ENCODE results near the gene TLE3.

Gene TLE3

DNA sequence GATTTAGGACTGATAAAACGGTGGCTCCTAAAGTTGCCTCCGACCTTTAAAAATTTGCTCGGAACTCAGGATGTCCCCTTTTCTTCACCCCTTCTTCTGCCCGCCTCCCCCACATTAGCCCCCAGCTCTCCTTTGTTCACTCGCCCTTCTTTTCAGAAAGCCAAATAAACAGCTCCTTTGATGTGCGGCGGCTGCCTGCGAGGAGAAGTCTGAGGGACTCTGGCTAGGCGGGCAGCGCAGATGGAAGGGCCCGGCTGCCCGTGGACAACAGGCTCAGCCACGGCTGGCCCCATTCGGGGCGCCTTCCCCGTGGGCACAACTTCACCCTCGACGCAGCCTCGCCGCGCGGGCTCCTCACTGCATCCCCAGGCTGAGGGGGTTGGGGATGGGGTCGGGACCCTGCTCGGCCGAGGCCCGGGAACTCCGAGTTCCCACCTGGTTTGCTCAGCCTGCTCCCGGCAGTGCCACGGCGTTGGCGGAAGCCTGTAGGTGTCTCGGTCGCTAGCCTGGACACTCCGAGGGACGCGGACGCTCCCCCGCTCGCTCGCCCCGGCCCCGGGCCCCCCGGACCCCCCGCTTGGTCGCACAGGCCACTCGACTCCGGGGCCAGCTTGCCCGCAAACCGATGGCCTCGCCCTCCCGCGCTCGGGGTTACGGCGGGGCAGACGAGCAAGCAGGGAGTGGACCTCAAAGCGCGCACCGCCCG is 897 bp upstream of the TLE3 start:
- DNase-seq (ENCODE audit: low spot score), result no peak

- no peak for DNase-seq (ENCODE audit: low spot score)
Observed at GRCh38 chr15:70098153-70098460, 390 bp upstream of the TLE3 start.

DNA sequence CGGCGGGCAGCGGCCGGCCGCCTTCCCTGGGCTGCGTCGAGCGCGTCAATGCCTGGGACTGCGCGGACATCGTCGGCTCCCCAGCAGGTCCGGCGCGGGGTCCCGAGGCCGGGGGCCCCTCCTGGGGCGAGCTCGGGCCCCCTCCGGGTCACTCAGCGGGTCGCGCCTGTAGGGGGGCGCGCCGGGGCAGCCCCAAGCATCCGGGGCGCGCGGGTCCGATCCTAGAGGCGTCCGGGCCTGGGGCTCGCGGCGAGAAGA is 725 bp downstream of the TLE3 start:
- DNase-seq (ENCODE audit: low spot score), result no peak

DNA sequence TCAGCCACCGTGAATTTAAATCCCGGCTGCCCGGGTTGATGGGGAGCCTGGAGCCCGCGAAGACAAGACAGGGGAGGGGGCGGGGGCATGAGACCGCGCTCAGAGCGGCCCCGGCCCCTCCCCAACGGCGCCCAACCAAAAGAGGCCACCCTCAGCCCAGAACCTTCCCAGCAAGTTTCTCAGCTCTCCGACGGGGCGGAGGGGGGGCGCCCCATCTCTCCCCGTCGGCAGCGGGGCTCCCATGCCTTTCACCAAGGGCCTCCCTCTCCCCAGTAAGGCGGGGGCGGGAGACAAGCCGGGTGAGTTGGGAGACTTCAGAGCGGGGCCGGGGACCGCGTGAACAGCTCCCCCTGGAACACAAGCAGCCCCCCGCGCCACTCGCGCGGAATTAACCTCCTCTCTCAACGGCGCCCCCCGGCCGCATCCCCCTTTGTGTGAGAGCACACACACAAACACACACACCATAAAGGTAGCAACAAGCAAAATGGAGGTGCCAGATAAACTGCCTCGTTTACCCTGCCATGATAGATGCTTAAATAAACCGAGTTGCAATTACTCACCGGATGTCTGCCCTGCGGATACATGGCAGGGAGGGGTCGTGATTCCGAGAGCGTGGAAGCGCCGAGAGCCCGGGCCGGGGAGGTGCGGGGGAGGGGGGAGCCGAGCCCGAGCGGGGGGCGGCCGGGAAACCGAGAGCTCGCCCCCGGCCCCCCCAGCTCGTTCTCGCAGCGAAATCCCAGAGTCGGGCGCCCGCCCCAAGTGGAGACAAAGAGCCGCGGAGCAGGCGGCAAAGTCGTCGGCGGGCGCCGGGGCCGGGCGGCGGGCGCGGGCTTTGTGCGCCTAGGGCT is 1.3 kb downstream of the TLE3 start:
- peak; percentile 35 for DNase-seq (ENCODE audit: low spot score)

- peak; percentile 69 for DNase-seq (ENCODE audit: low spot score)
Observed at GRCh38 chr15:70095408-70096214, 2.1 kb downstream of the TLE3 start.

DNA sequence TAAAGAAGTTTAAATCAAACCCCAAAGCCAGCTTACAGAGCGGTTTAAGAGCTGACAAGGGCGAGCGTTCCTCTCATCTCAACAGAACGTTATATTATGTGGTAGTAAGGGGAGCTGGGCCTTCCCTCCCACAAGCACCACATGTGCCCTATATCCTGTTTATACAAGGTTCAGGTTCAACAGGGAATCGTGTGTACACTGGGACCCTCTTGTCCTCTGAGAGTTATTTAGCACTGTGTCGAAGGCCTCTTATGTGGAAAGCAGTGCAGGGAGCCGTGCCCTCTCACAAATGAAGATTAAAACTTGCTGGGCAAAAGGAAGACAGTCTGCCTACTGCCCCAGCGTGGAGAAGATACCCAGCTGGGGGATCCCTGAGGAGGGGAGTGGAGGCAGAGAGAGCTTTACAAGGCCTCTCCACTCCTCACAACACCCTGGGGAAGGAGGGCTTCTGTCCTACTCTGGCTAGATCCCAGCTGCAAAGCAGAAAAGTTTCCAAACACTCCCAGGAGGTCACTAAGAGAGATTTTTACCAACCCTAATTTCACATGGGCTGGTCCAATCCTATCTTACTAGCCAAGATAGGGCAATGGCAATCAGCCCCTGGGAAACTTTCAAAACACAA is 2.9 kb downstream of the TLE3 start:
- DNase-seq (ENCODE audit: low spot score), result no peak

- no peak for DNase-seq (ENCODE audit: low spot score)
Observed at GRCh38 chr15:70093481-70094319, 4.0 kb downstream of the TLE3 start.

DNA sequence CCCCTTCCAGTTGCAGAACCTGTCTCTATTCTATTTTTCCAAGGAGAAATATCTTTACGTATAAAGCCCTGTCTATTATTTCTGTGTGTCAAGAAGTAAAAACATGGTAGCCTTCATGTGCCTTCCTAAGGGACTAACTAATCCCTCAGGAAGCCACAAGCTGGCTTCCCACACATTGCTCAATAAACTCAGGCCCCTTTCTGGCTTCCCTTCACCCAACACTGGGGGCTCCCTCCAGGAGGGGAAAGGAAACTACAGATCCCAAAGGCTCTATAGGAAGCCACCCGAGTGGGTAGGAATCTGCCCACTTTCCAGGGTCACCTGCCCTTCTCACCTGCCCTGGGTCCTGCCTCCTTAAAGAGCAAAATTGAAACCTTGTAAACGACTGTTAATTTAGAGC is 4.6 kb downstream of the TLE3 start:
- no peak for DNase-seq (ENCODE audit: low spot score)

DNA sequence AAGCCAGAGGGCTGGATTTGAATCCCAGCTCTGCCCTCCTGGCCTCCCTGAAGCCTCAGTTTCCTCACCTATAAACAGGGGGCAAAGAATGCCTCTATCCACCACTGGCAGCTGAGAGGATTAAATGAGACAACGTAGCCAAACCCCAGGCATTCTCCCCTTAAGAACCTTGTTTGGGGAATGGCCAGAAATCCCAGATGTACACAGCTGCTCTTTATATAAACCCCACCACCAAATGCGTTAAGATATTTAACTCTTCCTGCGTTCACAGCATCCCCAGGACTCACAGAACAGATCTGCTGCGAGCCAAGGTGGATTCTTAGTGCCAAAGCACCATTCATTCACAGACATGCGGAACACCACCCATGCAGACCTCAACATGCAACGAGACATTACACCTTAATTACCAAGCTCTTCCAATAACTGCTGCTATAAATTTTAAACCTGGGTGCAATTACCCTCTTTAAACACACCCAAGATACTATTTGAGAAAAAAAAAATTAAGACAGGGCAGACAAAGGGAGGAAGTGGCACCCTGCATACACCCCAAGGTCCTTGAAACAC is 5.2 kb downstream of the TLE3 start:
- no peak for DNase-seq (ENCODE audit: low spot score)

- no peak for DNase-seq (ENCODE audit: low spot score)
Observed at GRCh38 chr15:70091726-70092463, 5.8 kb downstream of the TLE3 start.

GRCh38 chr15:70090436-70091296 is 7.1 kb downstream of the TLE3 start:
- DNase-seq (ENCODE audit: low spot score), result no peak

DNA sequence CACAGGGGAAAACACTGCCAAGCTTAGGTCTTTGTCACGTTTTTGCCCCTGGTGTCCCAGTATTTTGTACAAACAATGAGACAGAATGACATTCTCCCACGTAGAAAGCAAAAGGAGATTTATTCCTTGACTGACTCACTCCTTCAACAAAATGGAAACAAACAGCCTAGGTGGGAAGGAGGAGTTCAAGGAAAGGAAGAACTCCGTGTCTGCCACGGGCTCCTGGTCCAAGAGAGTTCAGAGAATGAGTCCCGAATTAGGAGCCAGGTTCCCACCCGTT is 8.1 kb downstream of the TLE3 start:
- DNase-seq (ENCODE audit: low spot score), result no peak

- DNase-seq (ENCODE audit: low spot score), result no peak
Observed at GRCh38 chr15:70088887-70089691, 8.6 kb downstream of the TLE3 start.

GRCh38 chr15:70088455-70088854 is 9.3 kb downstream of the TLE3 start:
- DNase-seq (ENCODE audit: low spot score), result no peak

GRCh38 chr15:70087708-70088352 is 9.9 kb downstream of the TLE3 start:
- no peak for DNase-seq (ENCODE audit: low spot score)

DNA sequence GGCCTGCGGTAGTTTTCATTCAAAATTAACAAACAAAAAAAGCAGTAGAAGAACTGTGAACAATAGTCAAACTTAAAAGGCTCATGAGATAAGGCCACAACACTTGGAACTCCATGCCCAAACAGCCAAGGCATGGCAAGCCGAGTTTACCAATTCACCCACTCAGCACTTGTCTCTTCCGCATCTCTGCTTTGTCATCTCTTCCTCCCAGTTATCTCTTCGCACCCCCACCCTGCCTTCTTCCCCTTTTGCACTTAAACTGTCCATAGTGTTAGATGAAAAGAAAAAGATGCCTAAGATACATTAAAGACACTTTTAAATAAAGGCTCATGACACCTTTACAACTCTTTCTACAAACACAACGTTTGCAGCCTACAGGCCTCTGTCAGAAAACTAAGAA is 11.1 kb downstream of the TLE3 start:
- peak; percentile 36 for DNase-seq (ENCODE audit: low spot score)

DNA sequence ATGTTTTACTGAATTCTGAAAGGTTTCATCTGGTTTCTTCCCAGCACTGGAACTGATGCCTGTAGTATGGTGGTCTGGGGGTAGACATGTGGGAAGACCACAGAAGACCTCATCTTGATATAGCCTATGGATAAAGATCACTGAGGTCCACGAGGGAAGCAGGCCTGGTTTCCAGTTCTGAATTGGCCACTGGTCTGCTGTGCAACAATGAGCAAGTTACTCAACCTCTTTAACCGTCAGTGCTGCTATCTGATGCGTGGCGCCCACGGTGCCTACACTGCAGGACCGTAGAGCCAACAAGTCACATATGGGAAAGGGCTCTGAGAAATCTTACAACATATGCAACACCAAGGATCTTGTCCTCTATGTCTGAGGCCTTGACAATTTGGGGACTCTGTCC is 13.3 kb downstream of the TLE3 start:
- DNase-seq (ENCODE audit: low spot score), result peak; percentile 21

GRCh38 chr15:70083946-70084345 is 13.8 kb downstream of the TLE3 start:
- peak; percentile 52 for DNase-seq (ENCODE audit: low spot score)

DNA sequence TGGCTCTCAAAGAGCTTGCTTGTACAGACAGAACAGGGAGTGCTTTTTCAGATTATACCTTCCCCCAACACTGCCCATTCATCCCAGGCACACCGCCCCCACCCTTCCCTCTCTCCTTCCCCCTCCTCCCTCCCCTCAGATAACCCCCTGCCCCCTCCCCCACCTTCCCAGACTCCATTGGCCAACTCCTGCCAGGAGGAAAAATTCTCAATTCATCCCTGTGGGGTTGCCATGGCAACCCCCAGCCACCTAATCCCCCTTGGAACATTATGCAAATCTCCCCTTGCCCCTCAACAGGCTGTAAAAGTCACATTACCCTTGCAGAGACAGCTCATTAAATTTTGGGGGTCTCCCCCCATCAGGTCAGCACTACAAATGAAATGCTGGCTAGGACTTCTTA is 14.3 kb downstream of the TLE3 start:
- DNase-seq (ENCODE audit: low spot score), result no peak
